Fibroblast of villous mesenchyme (primary cell): ENCODE measurements around the gene AIP. TPM values are rescaled to one million over a fixed set of nuclear protein-coding genes. Genes with fewer than 3 reads are reported as not detected.

Source experiments
- DNase-seq: peaks from one replicate; pipeline ENCODE4 v3.0.0-alpha.2; 2010; ENCODE audit warnings: low read depth
- H3K4me3 ChIP-seq: 2 replicates; pipeline ENCODE4 v1.5.1; 2011; ENCODE audit warnings: low read depth, mild to moderate bottlenecking, low read length
- total RNA-seq: library from RNA; depleted of rRNA; stranded (reverse); fragments of >200 nt; gene quantifications from 2 replicates; pipeline ENCODE4 v1.2.3, GENCODE V29; 2012
- TF ChIP-seq, protein P1 (sequence below): IDR thresholded peaks from 2 replicates; pipeline ENCODE4 v1.5.1; 2012; ENCODE audit warnings: low read depth, mild to moderate bottlenecking, low read length; ENCODE audit not compliant: insufficient read depth

AIP gene
- total RNA-seq, 1 donor = 42.7 TPM

GRCh38 chr11:67504005-67504949 is 21.5 kb downstream of the AIP start:
- peak overlapping the region; percentile 81 for H3K4me3 ChIP-seq
- TF ChIP-seq, protein P1, sequence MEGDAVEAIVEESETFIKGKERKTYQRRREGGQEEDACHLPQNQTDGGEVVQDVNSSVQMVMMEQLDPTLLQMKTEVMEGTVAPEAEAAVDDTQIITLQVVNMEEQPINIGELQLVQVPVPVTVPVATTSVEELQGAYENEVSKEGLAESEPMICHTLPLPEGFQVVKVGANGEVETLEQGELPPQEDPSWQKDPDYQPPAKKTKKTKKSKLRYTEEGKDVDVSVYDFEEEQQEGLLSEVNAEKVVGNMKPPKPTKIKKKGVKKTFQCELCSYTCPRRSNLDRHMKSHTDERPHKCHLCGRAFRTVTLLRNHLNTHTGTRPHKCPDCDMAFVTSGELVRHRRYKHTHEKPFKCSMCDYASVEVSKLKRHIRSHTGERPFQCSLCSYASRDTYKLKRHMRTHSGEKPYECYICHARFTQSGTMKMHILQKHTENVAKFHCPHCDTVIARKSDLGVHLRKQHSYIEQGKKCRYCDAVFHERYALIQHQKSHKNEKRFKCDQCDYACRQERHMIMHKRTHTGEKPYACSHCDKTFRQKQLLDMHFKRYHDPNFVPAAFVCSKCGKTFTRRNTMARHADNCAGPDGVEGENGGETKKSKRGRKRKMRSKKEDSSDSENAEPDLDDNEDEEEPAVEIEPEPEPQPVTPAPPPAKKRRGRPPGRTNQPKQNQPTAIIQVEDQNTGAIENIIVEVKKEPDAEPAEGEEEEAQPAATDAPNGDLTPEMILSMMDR = no peak
- DNase-seq = peak; percentile 31

- H3K4me3 ChIP-seq = peak within 1 kb of the TSS; percentile 81
- DNase-seq = peak; percentile 51
- TF ChIP-seq, protein P1 = no peak
These were observed 22.2 kb downstream of the AIP start, which contains the start of gene PITPNM1 for GRCh38 chr11:67504950-67505581. Gene PITPNM1, minus strand, starts transcription at chr11:67505363. Its CDS starts 1,183 bp downstream, at chr11:67504180.

- TF ChIP-seq, protein P1 = peak; percentile 95
- DNase-seq = peak; percentile 88
These were observed 23.0 kb downstream of the AIP start for GRCh38 chr11:67505605-67506396.

DNA sequence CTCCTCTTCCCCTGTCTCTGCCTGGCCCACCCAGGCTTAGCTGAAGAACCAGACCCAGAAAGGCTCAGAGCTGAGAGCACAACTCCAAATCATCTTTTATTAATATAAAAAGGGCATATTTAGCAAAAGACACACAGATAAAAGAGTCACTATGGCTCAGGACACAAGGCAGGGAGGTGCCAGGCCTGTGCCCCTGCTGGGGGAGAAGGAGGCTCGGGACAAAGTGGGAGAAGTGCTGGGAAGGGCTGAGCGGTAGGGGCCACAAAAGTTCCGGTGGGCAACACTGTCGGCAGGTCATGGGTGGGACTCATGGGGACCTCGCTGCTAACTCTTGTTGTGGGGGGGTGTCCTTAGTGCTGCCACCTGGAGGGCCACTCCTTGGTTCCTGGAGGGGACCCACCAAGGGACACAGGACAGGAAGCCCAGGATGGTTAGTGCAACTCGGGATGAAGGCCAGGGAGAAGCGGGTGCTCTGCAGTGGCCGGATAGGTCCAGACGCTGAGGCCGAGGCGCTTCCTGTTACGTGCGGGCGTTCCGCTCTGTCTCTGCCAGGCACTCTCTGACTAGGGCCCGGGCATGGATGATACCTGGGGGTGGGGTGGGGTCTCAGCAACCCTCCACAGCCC is 23.7 kb downstream of the AIP start:
- no peak for DNase-seq
- H3K4me3 ChIP-seq = no peak overlapping the region
- TF ChIP-seq, protein P1 = no peak

More at GRCh38 chr11:67505605-67506396, 23.0 kb downstream of the AIP start:
- H3K4me3 ChIP-seq = peak overlapping the region; percentile 81

GRCh38 chr11:67507242-67507863 is 24.5 kb downstream of the AIP start:
- no peak for DNase-seq
- TF ChIP-seq, protein P1 = no peak

More at GRCh38 chr11:67507242-67507863, 24.5 kb downstream of the AIP start:
- H3K4me3 ChIP-seq = peak overlapping the region; percentile 90
